H1 (cell line): ENCODE results near the gene ZNF318. TPM values are rescaled to one million over a fixed set of nuclear protein-coding genes. Genes with fewer than 3 reads are reported as not detected.

Experiments
- CTCF ChIA-PET: fragments of 300-600 bp; sonication (Branson Sonifier 250); formaldehyde crosslinking; loops from one replicate; lab custom pipeline; 2021; ENCODE audit not compliant: partially characterized antibody; lab: Charles Lee
- POLR2A ChIA-PET: fragments of 300-600 bp; sonication (Branson Sonifier 250); formaldehyde crosslinking; loops from one replicate; lab custom pipeline; 2021; ENCODE audit warnings: inconsistent platforms; ENCODE audit not compliant: partially characterized antibody; lab: Charles Lee
- DNase-seq, 2 experiments: peaks; one replicate each; pipeline versions ENCODE4 v3.0.0 to v3.0.0-alpha.2; 2010 to 2022; ENCODE audit warnings: low spot score in 2 of 2, low read depth in 1 of 2, mixed read lengths in 1 of 2
- FAIRE-seq: peaks from 2 replicates; lab custom pipeline; 2011; peaks lifted over from hg19 to GRCh38; lab: Jason Lieb, UNC
- H2AFZ ChIP-seq: 2 replicates; pipeline ENCODE4 v1.8.1; 2012; ENCODE audit warnings: low read length, inconsistent platforms
- H2AK5ac ChIP-seq: 2 replicates; pipeline ENCODE4 v1.6.1; 2013; ENCODE audit warnings: low read depth, low read length
- H2BK120ac ChIP-seq: replicated peaks from 2 replicates; pipeline ENCODE3; 2013; ENCODE audit warnings: low read depth, low read length, inconsistent platforms
- H2BK12ac ChIP-seq: 2 replicates; pipeline ENCODE4 v1.6.1; 2013; ENCODE audit warnings: low read depth, low read length
- H2BK15ac ChIP-seq: 2 replicates; pipeline ENCODE4 v1.6.1; 2013; ENCODE audit warnings: low read length
- H2BK20ac ChIP-seq: 2 replicates; pipeline ENCODE4 v1.6.1; 2013; ENCODE audit warnings: low read length
- H2BK5ac ChIP-seq: 2 replicates; pipeline ENCODE4 v1.6.1; 2013; ENCODE audit warnings: low read depth, low read length
- H3K14ac ChIP-seq: 2 replicates; pipeline ENCODE4 v1.6.1; 2013; ENCODE audit warnings: inconsistent platforms; ENCODE audit not compliant: insufficient read length
- H3K18ac ChIP-seq: 2 replicates; pipeline ENCODE4 v1.6.1; 2013; ENCODE audit warnings: low read length; ENCODE audit errors: extremely low read depth
- H3K23ac ChIP-seq: 2 replicates; pipeline ENCODE4 v1.6.1; 2013; ENCODE audit warnings: inconsistent platforms; ENCODE audit not compliant: insufficient read length
- H3K23me2 ChIP-seq: 2 replicates; pipeline ENCODE4 v1.6.1; 2013; ENCODE audit warnings: low read depth, low read length
- H3K27ac ChIP-seq: 2 replicates; pipeline ENCODE4 v1.6.1; 2011; ENCODE audit warnings: low read depth, low read length, inconsistent platforms
- H3K27me3 ChIP-seq, 4 experiments: replicated peaks in 1 of 4; 1 replicate in 1 of 4; 2 replicates in 3 of 4; pipeline versions ENCODE4 v1.6.1 to v1.8.1; 2011 to 2013; ENCODE audit warnings: low read length in 3 of 4, mild to moderate bottlenecking in 3 of 4, inconsistent platforms in 2 of 4, mixed read lengths in 2 of 4, moderate library complexity in 1 of 4; ENCODE audit not compliant: control insufficient read depth in 3 of 4, insufficient read depth in 3 of 4; ENCODE audit errors: extremely low read depth in 1 of 4
- H3K36me3 ChIP-seq, 4 experiments: 2 replicates each; pipeline versions ENCODE4 v1.6.1 to v1.8.1; 2011 to 2013; ENCODE audit warnings: mild to moderate bottlenecking in 4 of 4, low read length in 3 of 4, moderate library complexity in 2 of 4, control low read depth in 1 of 4, inconsistent platforms in 1 of 4; ENCODE audit not compliant: insufficient read depth in 4 of 4, control insufficient read depth in 2 of 4
- H3K4ac ChIP-seq: replicated peaks from 2 replicates; pipeline ENCODE3; 2013; ENCODE audit warnings: low read length, low read depth, mixed read lengths, inconsistent platforms; ENCODE audit not compliant: insufficient read length
- H3K4me1 ChIP-seq, 4 experiments: replicated peaks in 1 of 4; 1 replicate in 1 of 4; 2 replicates in 3 of 4; pipeline versions ENCODE4 v1.6.1 to v1.8.1; 2011 to 2013; ENCODE audit warnings: low read length in 3 of 4, inconsistent platforms in 2 of 4, mixed read lengths in 1 of 4; ENCODE audit not compliant: insufficient read depth in 4 of 4, control insufficient read depth in 3 of 4
- H3K4me2 ChIP-seq, 2 experiments: 2 replicates each; pipeline versions ENCODE4 v1.6.1 to v1.8.1; 2011 to 2013; ENCODE audit warnings: low read depth in 2 of 2, low read length in 2 of 2, control low read depth in 1 of 2, inconsistent platforms in 1 of 2, mild to moderate bottlenecking in 1 of 2; ENCODE audit not compliant: insufficient read depth in 1 of 2
- H3K4me3 ChIP-seq, 4 experiments: fragments of 200-600, 300-600 bp in 1 of 4; sonication (generic), shearing (Covaris generic), sonication (Bioruptor Twin) in 1 of 4; 2 replicates each; pipeline versions ENCODE4 v1.5.1 to v1.8.1; 2011 to 2016; ENCODE audit warnings: low read length in 4 of 4, low read depth in 3 of 4, control low read depth in 2 of 4, inconsistent platforms in 2 of 4, mild to moderate bottlenecking in 2 of 4, mixed read lengths in 1 of 4, moderate library complexity in 1 of 4; ENCODE audit not compliant: insufficient read depth in 2 of 4; ENCODE audit errors: extremely low read depth in 1 of 4
- H3K56ac ChIP-seq: replicated peaks from 2 replicates; pipeline ENCODE3; 2013; ENCODE audit warnings: low read depth, mild to moderate bottlenecking, mixed read lengths, low read length, inconsistent platforms; ENCODE audit not compliant: insufficient read length
- H3K79me1 ChIP-seq: 2 replicates; pipeline ENCODE4 v1.6.1; 2013; ENCODE audit warnings: low read depth, low read length, control low read depth
- H3K79me2 ChIP-seq, 2 experiments: 2 replicates each; pipeline versions ENCODE4 v1.6.1 to v1.8.1; 2012 to 2013; ENCODE audit warnings: low read length in 2 of 2, mild to moderate bottlenecking in 2 of 2, inconsistent platforms in 1 of 2; ENCODE audit not compliant: insufficient read depth in 2 of 2, control insufficient read depth in 1 of 2
- H3K9ac ChIP-seq, 4 experiments: replicated peaks in 1 of 4; 1 replicate in 1 of 4; 2 replicates in 3 of 4; pipeline versions ENCODE4 v1.6.1 to v1.8.1; 2011 to 2013; ENCODE audit warnings: low read depth in 3 of 4, low read length in 3 of 4, control low read depth in 2 of 4, mild to moderate bottlenecking in 2 of 4, moderate library complexity in 2 of 4, inconsistent platforms in 1 of 4; ENCODE audit errors: extremely low read depth in 1 of 4
- H3K9me3 ChIP-seq, 2 experiments: 2 replicates each; pipeline versions ENCODE4 v1.6.1 to v1.8.1; 2012 to 2013; ENCODE audit warnings: mild to moderate bottlenecking in 2 of 2, moderate library complexity in 2 of 2, control low read depth in 1 of 2, inconsistent platforms in 1 of 2, low read depth in 1 of 2, low read length in 1 of 2, mixed read lengths in 1 of 2; ENCODE audit not compliant: insufficient read depth in 2 of 2
- H4K20me1 ChIP-seq, 2 experiments: replicated peaks in 1 of 2; 2 replicates each; pipeline versions ENCODE3 to v1.8.1; 2011 to 2013; ENCODE audit warnings: inconsistent platforms in 2 of 2, low read length in 2 of 2, mild to moderate bottlenecking in 1 of 2; ENCODE audit not compliant: insufficient read depth in 2 of 2, control insufficient read depth in 1 of 2
- H4K5ac ChIP-seq: 2 replicates; pipeline ENCODE4 v1.6.1; 2013; ENCODE audit warnings: low read length, low read depth, mixed read lengths, inconsistent platforms; ENCODE audit not compliant: insufficient read length
- H4K8ac ChIP-seq: 2 replicates; pipeline ENCODE4 v1.8.0; 2013; ENCODE audit warnings: mild to moderate bottlenecking, moderate library complexity, low read length, inconsistent platforms; ENCODE audit not compliant: insufficient read depth; ENCODE audit errors: extremely low read depth
- H4K91ac ChIP-seq: replicated peaks from 2 replicates; pipeline ENCODE3; 2013; ENCODE audit warnings: low read length, mixed read lengths, inconsistent platforms; ENCODE audit not compliant: insufficient read length
- ASH2L ChIP-seq: fragments of 200-600, 300-600 bp; sonication (generic); IDR thresholded peaks from one replicate; pipeline ENCODE4 v1.7.1; 2017; ENCODE audit warnings: low read length
- BCL11A ChIP-seq, 2 experiments: IDR thresholded peaks; one replicate each; pipeline ENCODE4 v1.6.1; 2011; ENCODE audit warnings: low read depth in 2 of 2, low read length in 2 of 2, mild to moderate bottlenecking in 2 of 2
- BRCA1 ChIP-seq: IDR thresholded peaks from 2 replicates; pipeline ENCODE4 v1.6.1; 2012; ENCODE audit warnings: low read depth, low read length, improper control_type of control experiment
- CBX8 ChIP-seq: fragments of 300-800, 300-1000 bp; sonication (generic); IDR thresholded peaks from 2 replicates; pipeline ENCODE4 v1.7.1; 2016; ENCODE audit warnings: low read depth, low read length, borderline replicate concordance
- CEBPB ChIP-seq: IDR thresholded peaks from 2 replicates; pipeline ENCODE4 v1.6.1; 2012; ENCODE audit warnings: low read depth, low read length
- CHD2 ChIP-seq: IDR thresholded peaks from 2 replicates; pipeline ENCODE4 v1.6.1; 2012; ENCODE audit warnings: low read length, improper control_type of control experiment
- CREB1 ChIP-seq: IDR thresholded peaks from 2 replicates; pipeline ENCODE4 v1.6.1; 2012; ENCODE audit warnings: inconsistent platforms
- CTBP2 ChIP-seq: IDR thresholded peaks from 2 replicates; pipeline ENCODE4 v1.7.0; 2011; ENCODE audit warnings: borderline replicate concordance, mild to moderate bottlenecking, moderate library complexity, mixed read lengths, low read length; ENCODE audit not compliant: insufficient read depth, insufficient read length
- EP300 ChIP-seq, 2 experiments: IDR thresholded peaks; 1 replicate in 1 of 2; 2 replicates in 1 of 2; pipeline ENCODE4 v1.6.1; 2011 to 2012; ENCODE audit warnings: low read depth in 2 of 2, low read length in 2 of 2, mild to moderate bottlenecking in 2 of 2, borderline replicate concordance in 1 of 2, inconsistent platforms in 1 of 2, moderate library complexity in 1 of 2
- GTF2F1 ChIP-seq: IDR thresholded peaks from 2 replicates; pipeline ENCODE4 v1.6.1; 2012; ENCODE audit warnings: low read depth, low read length, improper control_type of control experiment, borderline replicate concordance
- JUND ChIP-seq: IDR thresholded peaks from 2 replicates; pipeline ENCODE4 v1.6.1; 2011; ENCODE audit warnings: mild to moderate bottlenecking, improper control_type of control experiment, low read length
- NRF1 ChIP-seq: IDR thresholded peaks from 2 replicates; pipeline ENCODE4 v1.6.1; 2011; ENCODE audit warnings: mild to moderate bottlenecking, low read depth, low read length, improper control_type of control experiment
- PHF8 ChIP-seq: fragments of 200-600 bp; sonication (generic); conservative IDR thresholded peaks from 2 replicates; pipeline ENCODE4 v1.7.1; 2012; ENCODE audit warnings: low read depth, mild to moderate bottlenecking, inconsistent platforms, low read length, moderate library complexity
- SIN3A ChIP-seq, 2 experiments: IDR thresholded peaks in 1 of 2; conservative IDR thresholded peaks in 1 of 2; 2 replicates each; pipeline ENCODE4 v1.6.1; 2011 to 2012; ENCODE audit warnings: low read length in 2 of 2, improper control_type of control experiment in 1 of 2, low read depth in 1 of 2, mild to moderate bottlenecking in 1 of 2
- SP1 ChIP-seq: IDR thresholded peaks from 2 replicates; pipeline ENCODE4 v1.6.1; 2011; ENCODE audit warnings: low read depth, low read length
- SP2 ChIP-seq: IDR thresholded peaks from 2 replicates; pipeline ENCODE4 v1.6.1; 2012; ENCODE audit warnings: mild to moderate bottlenecking, low read length, inconsistent platforms
- WGBS, 2 experiments: shearing (Covaris generic) in 1 of 2; methylation state at CpG; one replicate each; pipeline versions ENCODE4 v1.1.6 to v1.1.7; 2013 to 2015; ENCODE audit warnings: low lambda C conversion rate in 2 of 2, mixed read lengths in 2 of 2, inconsistent platforms in 1 of 2, low coverage in 1 of 2, missing lambda C conversion rate in 1 of 2; ENCODE audit not compliant: insufficient replicate concordance in 2 of 2, insufficient coverage in 1 of 2, insufficient read length in 1 of 2; ENCODE audit errors: extremely low coverage in 1 of 2, missing lambda C conversion rate in 1 of 2; 5-methylcytosine and 5-hydroxymethylcytosine counted together
- polyA plus RNA-seq, 7 experiments: library from polyadenylated mRNA; depleted of rRNA in 3 of 7; stranded (reverse) in 5 of 7; unstranded in 2 of 7; fragments of >200 nt in 5 of 7; fragments of 200-250 nt in 2 of 7; gene quantifications; 1 replicate in 5 of 7; 2 replicates in 1 of 7; 4 replicates in 1 of 7; pipeline versions ENCODE4 v1.2.1 to v1.2.3, GENCODE V29; 2011 to 2013; ENCODE audit warnings: missing spikeins in 2 of 7, mixed read lengths in 2 of 7
- total RNA-seq: library from RNA; stranded (reverse); fragmentation: NEBNext Ultra II Directional; extraction: Animal tissue kit (Norgen Biotek cat#: 25700); gene quantifications from 2 replicates; pipeline ENCODE4 v1.2.1, GENCODE V29; 2021

Gene ZNF318
- total and polyA plus RNA-seq, 2 of the 8 experiments (the other 6 are each of a cell fraction or from before 2014, with no cell fraction given): 10.2 to 22.1 TPM

DNA sequence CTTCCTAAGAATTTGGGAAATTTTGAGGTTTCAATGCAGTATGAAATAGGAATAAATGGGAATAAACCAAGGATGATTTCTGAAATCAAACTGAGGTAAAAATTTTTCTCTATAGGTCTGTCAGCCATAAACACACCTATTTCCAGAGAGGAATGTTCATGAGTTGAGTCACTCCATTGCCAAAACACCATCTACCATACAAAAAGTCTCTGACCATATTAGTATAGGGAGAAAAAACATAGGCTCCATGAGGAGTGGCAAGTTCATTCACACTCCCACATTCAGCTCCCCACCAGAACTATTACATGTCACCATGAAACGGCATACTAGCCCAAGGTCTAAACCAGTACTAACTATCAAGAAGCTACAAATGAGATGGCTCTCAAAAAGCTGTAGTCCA is 9.6 kb downstream of the ZNF318 start:
- Histone ChIP-seq H4K8ac (no peak overlapping the region), H3K9me3 (no peaks in the 10 kb centered on the region), H2BK120ac (no peak overlapping the region), H2BK15ac (no peak overlapping the region), H2BK12ac (no peak overlapping the region), H2AFZ (no peak overlapping the region), H3K36me3 (peaks cover 2 to 19% (median 6%) of the 10 kb centered on the region in 4 experiments; a peak in 6 of 8 replicates), H3K4ac (no peak overlapping the region), H2AK5ac (no peak overlapping the region), H3K9ac (no peak overlapping the region), H3K27ac (no peak overlapping the region), H3K4me1 (peaks cover 0 to 2% (median 0%) of the 10 kb centered on the region in 4 experiments; a peak in 2 of 7 replicates), H3K56ac (no peak overlapping the region), H2BK20ac (no peak overlapping the region), H4K5ac (no peak overlapping the region), H3K18ac (no peak overlapping the region), H3K4me3 (no peak overlapping the region), H3K4me2 (no peak overlapping the region), H3K23me2 (no peaks in the 10 kb centered on the region), H2BK5ac (no peak overlapping the region), H4K20me1 (no peaks in the 10 kb centered on the region)
- POLR2A ChIA-PET: no interaction called here
- WGBS, 2 experiments: 100% methylated on average over 1 of the region's 1 CpG; no CpG with 5 or more reads in 1 of the 2 experiments
- CTCF ChIA-PET: interaction anchor here (1.5 to 1.7 kb wide), 2 partner anchors 8 to 11 kb away, joined by 4 read pairs; no protein-coding TSS in a partner anchor
- DNase-seq: no peak
- TF ChIP-seq SP1 (no peak), EP300 (IDR thresholded peaks at IDR 0.05; ENCODE audit: borderline replicate concordance in 1 of 2, low read depth in 2 of 2, low read length in 2 of 2) (no peak), BRCA1 (no peak), CTBP2 (no peak), PHF8 (no peak), GTF2F1 (no peak), SIN3A (conservative IDR thresholded peaks at IDR 0.05 in 1 of 2, IDR thresholded peaks at IDR 0.05 in 1 of 2; ENCODE audit: low read depth in 1 of 2, low read length in 2 of 2) (no peak), BCL11A (IDR thresholded peaks at IDR 0.05; ENCODE audit: low read depth in 2 of 2, low read length in 2 of 2) (no peak), CHD2 (no peak), CEBPB (no peak), CREB1 (no peak), ASH2L (no peak), CBX8 (no peak), SP2 (no peak), JUND (no peak), NRF1 (no peak)
- TF ChIP-seq, all 59 proteins: peak for 0
- no peaks in the 10 kb centered on the region for H3K79me1 ChIP-seq
- H3K14ac ChIP-seq: no peak overlapping the region
- no peak overlapping the region for H3K23ac ChIP-seq
- no peak overlapping the region for H4K91ac ChIP-seq
- H3K27me3 ChIP-seq: no peaks in the 10 kb centered on the region
- FAIRE-seq: no peak
- H3K79me2 ChIP-seq: no peaks in the 10 kb centered on the region
